Right lobe of liver (tissue), 6 donors: ENCODE results near the gene NNMT. TPM values are rescaled to one million over a fixed set of nuclear protein-coding genes. Genes with fewer than 3 reads are reported as not detected.

Experiments used
- ATAC-seq, 4 donors: fragments of 200-7000 bp; cut with Tn5 transposase; one replicate each; pipeline ENCODE4 v1.9.1; 2020; ENCODE audit warnings: mild to moderate bottlenecking in 4 of 4, moderate library complexity in 4 of 4
- DNase-seq, 3 donors: peaks; one replicate each; pipeline ENCODE4 v3.0.0-alpha.2; 2020
- H3K27ac ChIP-seq, 3 donors: fragments of 200-600 bp; one replicate each; pipeline ENCODE4 v1.8.0; 2022
- H3K27me3 ChIP-seq, 2 donors: fragments of 200-600 bp; one replicate each; pipeline ENCODE4 v1.8.0; 2022
- H3K36me3 ChIP-seq, 4 donors: fragments of 200-600 bp; sonication (generic) in 1 of 4; one replicate each; pipeline versions ENCODE4 v1.5.1 to v1.8.0; 2017 to 2022; ENCODE audit warnings: control low read depth in 1 of 4
- H3K4me1 ChIP-seq, 4 donors: fragments of 200-600 bp; sonication (generic) in 1 of 4; one replicate each; pipeline versions ENCODE4 v1.5.1 to v1.8.0; 2017 to 2022; ENCODE audit warnings: control low read depth in 1 of 4
- H3K4me3 ChIP-seq, 3 donors: fragments of 200-600 bp; one replicate each; pipeline ENCODE4 v1.8.0; 2022
- H3K9me3 ChIP-seq, 4 donors: fragments of 200-600 bp; sonication (generic) in 1 of 4; one replicate each; pipeline versions ENCODE4 v1.5.1 to v1.8.0; 2017 to 2022; ENCODE audit warnings: control low read depth in 1 of 4
- CTCF ChIP-seq, 4 donors: fragments of 200-600 bp in 3 of 4; fragments of 450-650 bp in 1 of 4; IDR thresholded peaks; one replicate each; pipeline versions ENCODE4 v1.5.1 to v1.8.0; 2016 to 2022; ENCODE audit warnings: antibody characterized with exemption in 4 of 4, mild to moderate bottlenecking in 2 of 4
- POLR2A ChIP-seq: fragments of 450-650 bp; IDR thresholded peaks from one replicate; pipeline ENCODE4 v1.6.1; 2017; ENCODE audit warnings: antibody characterized with exemption, mild to moderate bottlenecking
- WGBS: methylation state at CpG from one replicate; pipeline ENCODE4 v1.1.6; 2018; ENCODE audit warnings: low coverage, low lambda C conversion rate; ENCODE audit not compliant: insufficient coverage; ENCODE audit errors: missing lambda C conversion rate; 5-methylcytosine and 5-hydroxymethylcytosine counted together
- intact Hi-C, 2 donors: fragments of 100-400 bp; cut with DNase I; formaldehyde crosslinking; loops; one replicate each; pipeline versions ENCODE4 v1.11.2 to v1.14.1; 2022
- total RNA-seq, 6 experiments: library from RNA; depleted of rRNA in 2 of 6; stranded (reverse); fragments of >200 nt in 2 of 6; fragmentation: NEBNext Ultra II Directional in 3 of 6; extraction: Animal tissue kit (Norgen Biotek cat#: 25700) in 3 of 6; gene quantifications; one replicate each; pipeline versions ENCODE4 v1.1.0 to v1.2.4, GENCODE V29; 2016 to 2023
- donor health status: DM: no; HTN: yes; CAD: no.
- donor health status: DM: no; HTN: no; CAD: no.
- donor health status: DM: no; HTN: no; CAD: no.
- donor health status: DM: no; HTN: yes; CAD: no.
- donor health status: DM: no; HTN: yes; CAD: no.

NNMT gene
- total RNA-seq, 6 experiments from 2014 or later = 634 to 3,368 (median 2,270) TPM

GRCh38 chr11:114296605-114297372 lies 590 bp downstream of the NNMT start:
- Histone ChIP-seq H3K4me3 (peak overlapping the region; percentile 40 to 69 (median 66)), H3K4me1 (peaks cover 0 to 36% (median 12%) of the 10 kb centered on the region in 4 donors), H3K27ac (peak overlapping the region; percentile 89 to 98 (median 95)), H3K27me3 (no peaks in the 10 kb centered on the region), H3K9me3 (no peaks in the 10 kb centered on the region), H3K36me3 (peaks cover 0 to 28% (median 9%) of the 10 kb centered on the region in 4 donors)
- TF ChIP-seq POLR2A (no peak), CTCF (IDR thresholded peaks at IDR 0.05) (no peak)
- ATAC-seq = peak in 3 of 4 donors; percentile 1 to 28 (median 2)
- 24% methylated on average over 7 of the region's 7 CpGs for WGBS
- intact Hi-C loops = no loop called here
- no peak for DNase-seq

DNA sequence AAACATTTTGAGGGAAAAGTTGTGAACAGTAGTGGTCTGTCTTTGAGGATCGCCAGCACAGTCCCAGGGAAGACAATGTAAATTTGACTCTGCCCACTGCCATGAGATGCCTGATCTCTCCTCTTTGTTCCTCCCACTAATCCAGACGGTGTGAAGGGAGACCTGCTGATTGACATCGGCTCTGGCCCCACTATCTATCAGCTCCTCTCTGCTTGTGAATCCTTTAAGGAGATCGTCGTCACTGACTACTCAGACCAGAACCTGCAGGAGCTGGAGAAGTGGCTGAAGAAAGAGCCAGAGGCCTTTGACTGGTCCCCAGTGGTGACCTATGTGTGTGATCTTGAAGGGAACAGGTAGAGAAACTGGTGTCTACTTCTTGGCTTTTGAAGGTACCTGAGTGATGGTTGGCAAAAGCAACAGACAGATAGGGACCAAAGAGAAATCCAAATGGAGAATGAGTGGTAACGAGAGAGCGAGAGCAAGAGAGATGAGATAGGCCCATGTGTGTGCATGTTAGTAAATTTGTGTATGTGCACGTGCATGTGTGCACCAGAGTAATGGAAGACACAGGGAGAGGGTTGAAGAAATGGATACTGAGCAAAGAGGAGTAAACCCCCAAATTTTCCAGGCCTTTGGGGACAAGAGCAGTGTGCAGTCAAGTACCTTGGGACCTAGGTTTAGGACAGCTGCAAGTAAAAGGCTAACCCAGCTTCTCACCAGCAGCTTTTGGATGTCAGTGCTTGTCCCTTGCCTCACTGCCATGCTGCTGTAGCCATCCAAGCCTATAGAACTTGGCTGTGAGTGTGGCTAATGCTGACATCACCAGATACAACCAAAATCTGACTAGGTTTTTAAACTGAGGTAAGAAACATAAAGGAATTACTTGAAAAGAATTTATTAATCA lies 1.9 kb downstream of the NNMT start:
- DNase-seq (no peak), ATAC-seq (peak in 1 of 4 donors; percentile 2)
- Histone ChIP-seq H3K27me3 (no peaks in the 10 kb centered on the region), H3K9me3 (no peaks in the 10 kb centered on the region), H3K27ac (peak overlapping the region; percentile 89 to 98 (median 95)), H3K4me1 (peaks cover 0 to 33% (median 11%) of the 10 kb centered on the region in 4 donors), H3K36me3 (peaks cover 0 to 31% (median 11%) of the 10 kb centered on the region in 4 donors), H3K4me3 (peak overlapping the region; percentile 40 to 69 (median 66))
- intact Hi-C loops = no loop called here
- no peak for TF ChIP-seq CTCF (IDR thresholded peaks at IDR 0.05)
- TF ChIP-seq POLR2A = peak; percentile 39
- WGBS = 56% methylated on average over 7 of the region's 8 CpGs

- Histone ChIP-seq H3K4me1 (peaks cover 0 to 34% (median 9%) of the 10 kb centered on the region in 4 donors), H3K27ac (peak overlapping the region; percentile 89 to 98 (median 95)), H3K9me3 (no peaks in the 10 kb centered on the region), H3K36me3 (peaks cover 0 to 34% (median 11%) of the 10 kb centered on the region in 4 donors), H3K4me3 (peak overlapping the region; percentile 40 to 69 (median 66)), H3K27me3 (no peaks in the 10 kb centered on the region)
- WGBS = 45% methylated on average over 2 of the region's 2 CpGs
- intact Hi-C loops = no loop called here
- DNase-seq (no peak), ATAC-seq (no peak)
- TF ChIP-seq POLR2A = no peak
Measured at GRCh38 chr11:114298710-114299109, 2.5 kb downstream of the NNMT start.

GRCh38 chr11:114301088-114301487 lies 4.9 kb downstream of the NNMT start:
- no peak for DNase-seq
- H3K4me1 ChIP-seq = peaks cover 0 to 31% (median 2%) of the 10 kb centered on the region in 4 donors
- TF ChIP-seq POLR2A (no peak), CTCF (IDR thresholded peaks at IDR 0.05) (no peak)
- H3K9me3 ChIP-seq = no peaks in the 10 kb centered on the region
- intact Hi-C loops = no loop called here
- WGBS = 77% methylated on average over 4 of the region's 4 CpGs
- peak overlapping the region in 2 of 3 donors; percentile 89 to 98 for H3K27ac ChIP-seq
- H3K4me3 ChIP-seq = peak overlapping the region; percentile 6 to 69 (median 40)
- peaks cover 0 to 35% (median 16%) of the 10 kb centered on the region in 4 donors for H3K36me3 ChIP-seq
- no peaks in the 10 kb centered on the region for H3K27me3 ChIP-seq
- ATAC-seq = no peak
